IPS-20b (cell line): ENCODE data around the gene ACSL1.
"Not testable (repeated sequence)": the region's sequence is repeated elsewhere in the genome, so short reads cannot be mapped to it uniquely, and the experiment has no call there.

Experiments used
- H3K27ac ChIP-seq: one replicate; pipeline ENCODE4 v1.5.1; 2013; ENCODE audit warnings: low read length
- H3K27me3 ChIP-seq: 2 replicates; pipeline ENCODE4 v1.6.1; 2013; ENCODE audit warnings: mild to moderate bottlenecking, low read length, inconsistent platforms; ENCODE audit not compliant: insufficient read depth
- H3K36me3 ChIP-seq: 2 replicates; pipeline ENCODE4 v1.6.1; 2013; ENCODE audit warnings: low read depth, mild to moderate bottlenecking, inconsistent platforms, low read length, moderate library complexity; ENCODE audit not compliant: insufficient read depth
- H3K4me1 ChIP-seq: 2 replicates; pipeline ENCODE4 v1.6.1; 2013; ENCODE audit warnings: mild to moderate bottlenecking, control low read depth, inconsistent platforms, low read length, moderate library complexity; ENCODE audit not compliant: insufficient read depth
- H3K4me3 ChIP-seq: 2 replicates; pipeline ENCODE4 v1.5.1; 2013; ENCODE audit warnings: mild to moderate bottlenecking, low read length, inconsistent platforms
- H3K9ac ChIP-seq: 2 replicates; pipeline ENCODE4 v1.6.1; 2013; ENCODE audit warnings: low read depth, mild to moderate bottlenecking, inconsistent platforms, low read length, moderate library complexity
- H3K9me3 ChIP-seq: 2 replicates; pipeline ENCODE4 v1.6.1; 2013; ENCODE audit warnings: mild to moderate bottlenecking, low read depth, low read length, inconsistent platforms; ENCODE audit not compliant: insufficient read depth

The ACSL1 gene

DNA sequence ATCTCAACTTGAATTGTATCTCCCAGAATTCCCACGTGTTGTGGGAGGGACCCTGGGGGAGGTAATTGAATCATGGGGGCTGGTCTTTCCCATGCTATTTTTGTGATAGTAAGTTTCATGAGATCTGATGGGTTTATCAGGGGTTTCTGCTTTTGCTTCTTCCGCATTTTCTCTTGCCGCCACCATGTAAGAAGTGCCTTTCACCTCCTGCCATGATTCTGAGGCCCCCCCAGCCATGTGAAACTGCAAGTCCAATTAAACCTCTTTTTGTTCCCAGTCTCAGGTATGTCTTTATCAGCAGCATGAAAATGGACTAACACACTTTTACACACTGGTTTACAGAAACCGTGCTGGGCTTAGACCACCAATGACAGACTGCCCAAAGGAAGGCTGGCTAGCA is 46.6 kb downstream of the ACSL1 start:
- H3K36me3 ChIP-seq, H3K9ac ChIP-seq, H3K27me3 ChIP-seq, H3K4me3 ChIP-seq, H3K9me3 ChIP-seq, H3K4me1 ChIP-seq, H3K27ac ChIP-seq: not testable (repeated sequence)

DNA sequence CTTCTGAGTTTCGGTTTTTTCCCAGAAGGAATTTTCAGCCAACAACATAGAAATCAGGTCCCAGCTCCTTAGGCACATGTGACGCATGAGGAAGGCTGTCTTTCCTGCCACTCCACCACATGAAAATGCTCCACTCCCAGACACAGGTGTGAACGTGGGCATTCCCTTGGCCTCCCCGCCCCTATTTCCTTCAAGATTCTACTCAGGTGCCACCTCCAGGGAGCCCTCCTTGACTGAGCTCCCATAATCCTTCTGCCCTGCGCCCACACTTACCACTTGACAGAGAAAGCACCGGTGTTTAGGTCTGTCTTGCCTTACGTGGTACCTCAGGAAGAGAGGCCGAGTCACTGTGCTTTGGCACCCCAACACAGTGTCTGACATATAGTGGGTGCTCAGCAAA is 47.4 kb downstream of the ACSL1 start:
- Histone ChIP-seq H3K27me3 (no peaks in the 10 kb centered on the region), H3K9ac (no peak overlapping the region), H3K9me3 (no peaks in the 10 kb centered on the region), H3K4me3 (no peak overlapping the region), H3K36me3 (no peaks in the 10 kb centered on the region), H3K27ac (no peak overlapping the region), H3K4me1 (no peaks in the 10 kb centered on the region; the same call in 1 of the 2 replicates)

DNA sequence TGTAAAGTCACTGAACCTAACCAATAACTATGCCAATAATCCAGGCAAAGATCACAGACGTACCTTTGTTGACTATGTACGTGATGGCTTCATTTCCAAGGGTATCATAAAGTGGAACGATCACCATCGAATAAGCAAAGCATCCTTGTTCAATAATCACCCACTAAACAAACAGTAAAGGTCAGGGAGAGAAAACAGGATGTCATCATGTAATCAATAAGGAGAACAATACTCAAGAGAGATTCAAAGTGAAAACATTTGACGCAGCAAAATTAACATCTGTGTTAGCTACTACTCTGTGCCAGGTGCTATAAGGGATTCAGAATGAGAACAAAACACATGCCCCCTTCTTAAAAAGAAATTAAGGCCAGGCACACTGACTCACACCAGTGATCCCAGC is 48.9 kb downstream of the ACSL1 start:
- Histone ChIP-seq H3K9me3 (no peaks in the 10 kb centered on the region), H3K9ac (no peak overlapping the region), H3K36me3 (no peaks in the 10 kb centered on the region), H3K27me3 (no peaks in the 10 kb centered on the region), H3K4me1 (no peaks in the 10 kb centered on the region), H3K27ac (no peak overlapping the region), H3K4me3 (no peak overlapping the region)

DNA sequence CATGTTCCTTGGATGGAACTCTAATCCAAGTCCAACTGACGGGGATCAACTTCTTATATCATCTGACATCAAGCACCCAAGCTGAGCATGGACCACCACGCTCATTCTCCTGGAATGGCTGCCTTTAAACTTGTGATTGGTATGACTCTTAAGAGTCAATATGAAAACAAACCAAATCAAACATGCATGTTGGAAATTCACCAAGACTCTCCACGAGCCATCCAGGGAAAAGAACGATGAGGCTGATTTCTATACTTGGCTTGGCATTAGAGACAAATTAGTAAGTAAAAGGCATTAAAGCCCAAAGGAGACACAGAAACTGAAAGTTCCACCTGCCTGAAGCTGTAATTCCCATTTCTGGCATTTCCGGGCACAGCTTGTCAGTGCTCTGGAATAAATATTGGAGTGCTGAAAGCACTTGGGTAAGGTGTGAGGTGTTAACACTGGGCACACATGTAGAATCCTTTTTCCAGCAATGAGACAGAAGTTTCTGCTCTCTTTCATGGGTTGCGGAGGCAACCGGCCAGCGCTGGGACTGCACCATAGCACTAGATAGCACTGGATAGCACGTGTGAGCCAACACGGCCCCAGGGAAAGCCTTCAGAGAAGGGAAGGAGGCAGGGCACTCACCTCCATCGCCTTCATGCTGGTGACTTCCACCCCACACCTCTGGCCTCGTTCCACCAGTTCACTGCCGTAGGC is 49.8 kb downstream of the ACSL1 start:
- H3K27ac ChIP-seq: no peak overlapping the region
- H3K9me3 ChIP-seq: no peaks in the 10 kb centered on the region
- no peaks in the 10 kb centered on the region for H3K4me1 ChIP-seq
- H3K27me3 ChIP-seq: no peaks in the 10 kb centered on the region
- no peak overlapping the region for H3K4me3 ChIP-seq
- H3K9ac ChIP-seq: no peak overlapping the region
- H3K36me3 ChIP-seq: no peaks in the 10 kb centered on the region

DNA sequence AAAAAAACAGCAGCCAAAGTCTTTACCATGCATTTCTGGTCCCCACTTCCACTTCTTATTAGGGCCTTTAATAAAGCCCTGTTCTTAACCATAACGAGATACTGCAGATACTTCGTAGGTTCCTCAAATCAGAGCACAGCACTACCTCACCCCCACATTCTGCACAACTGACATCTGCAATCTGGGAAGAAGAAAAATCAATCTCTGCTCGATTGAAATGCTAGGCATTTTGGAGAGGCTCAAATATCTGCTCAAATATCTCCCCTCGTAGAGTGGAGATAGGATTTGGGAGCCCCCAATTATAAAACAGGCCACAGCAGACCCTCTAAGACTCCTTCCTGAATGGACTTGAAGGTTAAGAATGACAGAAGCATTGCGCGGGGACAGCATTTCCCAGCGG is 51.6 kb downstream of the ACSL1 start:
- no peaks in the 10 kb centered on the region for H3K4me1 ChIP-seq
- no peaks in the 10 kb centered on the region for H3K27me3 ChIP-seq
- no peak overlapping the region for H3K9ac ChIP-seq
- no peaks in the 10 kb centered on the region for H3K9me3 ChIP-seq
- H3K36me3 ChIP-seq: no peaks in the 10 kb centered on the region
- H3K27ac ChIP-seq: no peak overlapping the region
- no peak overlapping the region for H3K4me3 ChIP-seq

DNA sequence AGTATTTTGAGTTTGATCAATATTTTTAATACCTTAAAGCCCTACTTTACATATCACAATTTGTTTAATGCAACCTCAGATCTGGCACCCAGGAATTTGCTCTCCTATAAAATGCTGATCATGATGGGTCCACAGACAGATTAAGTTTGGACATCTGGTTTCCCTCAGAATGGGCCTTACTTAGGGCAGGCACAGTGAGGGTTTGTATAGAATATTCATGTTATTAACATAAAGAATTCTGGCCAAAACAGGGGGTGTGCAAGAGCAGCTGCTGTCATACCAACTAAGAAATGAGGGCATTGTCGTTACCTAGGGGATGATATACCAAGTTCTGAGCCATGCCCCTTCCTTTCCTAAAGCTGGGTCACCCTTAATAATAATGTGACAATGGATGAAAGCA is 54.4 kb downstream of the ACSL1 start:
- Histone ChIP-seq H3K27ac (no peak overlapping the region), H3K4me3 (no peak overlapping the region), H3K9me3 (no peaks in the 10 kb centered on the region), H3K9ac (no peak overlapping the region), H3K27me3 (no peaks in the 10 kb centered on the region), H3K36me3 (no peaks in the 10 kb centered on the region), H3K4me1 (no peaks in the 10 kb centered on the region)

DNA sequence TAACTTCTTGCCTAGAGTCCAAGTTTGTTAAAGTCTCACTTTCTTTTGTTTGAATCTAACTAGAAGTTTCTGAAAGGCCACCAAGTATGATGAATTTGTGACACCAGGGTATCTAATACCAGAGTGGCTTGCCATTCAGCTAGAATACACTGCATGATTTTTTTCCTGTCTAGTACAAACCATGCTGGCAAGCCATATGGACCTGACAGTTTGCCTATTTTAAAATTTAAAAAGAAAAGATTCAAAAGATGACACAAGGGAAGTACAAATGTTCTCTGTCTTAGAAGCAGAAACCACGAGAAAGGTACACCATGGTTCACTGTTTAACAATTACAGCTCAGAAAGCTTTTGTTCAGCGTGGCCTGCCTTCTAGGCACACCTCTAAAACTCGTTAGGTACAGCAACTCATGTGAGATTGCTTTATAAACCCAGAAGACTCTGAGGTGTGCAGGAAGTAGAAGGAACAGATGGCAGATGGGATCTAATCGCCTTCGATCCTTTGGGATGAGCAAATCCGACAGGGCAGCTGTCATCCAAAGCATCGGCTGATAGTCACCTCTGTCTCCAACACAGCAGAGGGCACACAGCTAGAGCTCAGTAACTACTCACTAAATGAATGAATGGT is 56.5 kb downstream of the ACSL1 start:
- Histone ChIP-seq H3K9ac (no peak overlapping the region), H3K36me3 (no peaks in the 10 kb centered on the region), H3K27ac (no peak overlapping the region), H3K9me3 (no peaks in the 10 kb centered on the region), H3K27me3 (no peaks in the 10 kb centered on the region), H3K4me1 (no peaks in the 10 kb centered on the region), H3K4me3 (no peak overlapping the region)

DNA sequence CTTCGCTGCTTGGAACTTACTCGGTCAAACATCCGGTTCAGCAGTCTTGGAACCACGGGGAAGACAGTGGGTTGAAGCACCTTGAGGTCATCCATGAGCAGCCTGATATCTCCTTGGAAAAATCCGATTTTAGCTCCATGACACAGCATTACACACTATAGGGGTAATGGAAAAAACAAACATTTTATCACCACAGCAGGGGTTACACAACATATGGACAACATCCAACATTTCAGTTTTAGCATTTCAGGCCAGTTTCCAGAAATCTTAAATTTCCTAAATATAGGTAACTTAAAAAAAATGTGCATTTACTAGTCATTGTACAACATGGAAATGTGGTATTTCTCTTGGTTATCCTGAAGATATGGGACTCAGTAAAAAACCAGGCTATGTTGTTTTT is 57.5 kb downstream of the ACSL1 start:
- no peaks in the 10 kb centered on the region for H3K27me3 ChIP-seq
- H3K36me3 ChIP-seq: no peaks in the 10 kb centered on the region
- H3K4me1 ChIP-seq: no peaks in the 10 kb centered on the region
- no peak overlapping the region for H3K4me3 ChIP-seq
- no peak overlapping the region for H3K27ac ChIP-seq
- H3K9ac ChIP-seq: no peak overlapping the region
- H3K9me3 ChIP-seq: no peaks in the 10 kb centered on the region

DNA sequence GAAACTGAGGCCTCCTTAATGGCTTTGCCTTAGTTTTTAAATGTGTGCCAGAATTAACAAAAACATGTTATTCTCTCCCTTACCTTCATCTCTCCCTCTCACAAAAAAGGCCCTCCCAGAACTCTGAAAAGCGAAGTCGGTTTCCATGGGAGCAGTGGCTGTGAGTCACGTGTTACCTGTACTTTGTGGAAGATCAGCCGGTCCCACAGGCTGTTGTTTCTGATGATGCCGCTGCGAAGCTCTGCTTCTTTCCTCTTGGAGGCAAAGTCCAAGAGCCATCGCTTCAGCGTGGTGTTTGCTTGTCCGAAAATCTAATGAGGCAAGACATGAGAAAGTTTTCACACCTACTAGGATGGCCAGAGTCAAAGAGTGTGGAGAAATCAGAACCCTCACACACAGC is 59.3 kb downstream of the ACSL1 start:
- H3K36me3 ChIP-seq: no peaks in the 10 kb centered on the region
- H3K4me3 ChIP-seq: no peak overlapping the region
- no peak overlapping the region for H3K27ac ChIP-seq
- H3K9ac ChIP-seq: no peak overlapping the region
- no peaks in the 10 kb centered on the region for H3K9me3 ChIP-seq
- no peaks in the 10 kb centered on the region for H3K4me1 ChIP-seq
- H3K27me3 ChIP-seq: no peaks in the 10 kb centered on the region

DNA sequence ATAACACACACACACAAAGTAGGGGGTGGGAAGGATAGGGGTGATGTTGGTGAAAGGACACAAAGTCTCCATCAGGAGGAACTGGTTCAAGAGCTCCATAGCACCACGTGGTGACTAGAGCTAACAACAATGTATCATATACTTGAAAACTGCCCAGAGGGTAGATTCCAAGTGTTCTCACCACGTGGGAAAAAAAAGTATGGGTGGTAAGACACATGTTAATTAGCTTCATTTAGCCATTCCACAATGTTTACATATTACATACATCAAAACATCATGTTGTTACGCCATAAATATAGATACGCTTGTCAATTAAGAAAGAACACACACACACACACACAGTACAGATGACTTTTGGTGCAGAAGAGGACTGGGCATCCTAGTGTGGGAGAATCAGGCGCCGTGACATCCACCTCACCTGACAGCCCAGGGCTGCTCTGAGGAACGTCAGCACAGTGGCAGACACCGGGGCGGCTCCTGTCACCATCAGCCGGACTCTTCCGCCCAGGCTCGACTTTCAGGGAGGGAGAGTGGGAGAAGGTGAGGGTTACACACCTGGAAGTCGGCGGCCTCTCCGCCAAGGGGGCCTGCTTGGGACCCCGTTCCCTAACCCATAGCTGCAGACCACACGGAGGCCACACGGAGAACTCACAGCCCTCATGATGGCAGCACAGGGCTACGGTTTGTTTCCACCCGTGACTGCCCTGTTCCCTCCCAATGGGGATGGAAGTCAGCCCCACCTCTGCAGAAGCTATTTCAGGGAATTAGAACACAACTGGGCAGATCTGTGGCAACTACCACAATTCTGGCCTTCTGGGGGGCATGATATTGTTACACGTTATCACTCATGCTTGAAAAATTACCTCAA is 60.1 kb downstream of the ACSL1 start:
- Histone ChIP-seq H3K4me3 (no peak overlapping the region), H3K9ac (no peak overlapping the region), H3K27me3 (no peaks in the 10 kb centered on the region), H3K36me3 (no peaks in the 10 kb centered on the region), H3K4me1 (no peaks in the 10 kb centered on the region), H3K27ac (no peak overlapping the region), H3K9me3 (no peaks in the 10 kb centered on the region)

DNA sequence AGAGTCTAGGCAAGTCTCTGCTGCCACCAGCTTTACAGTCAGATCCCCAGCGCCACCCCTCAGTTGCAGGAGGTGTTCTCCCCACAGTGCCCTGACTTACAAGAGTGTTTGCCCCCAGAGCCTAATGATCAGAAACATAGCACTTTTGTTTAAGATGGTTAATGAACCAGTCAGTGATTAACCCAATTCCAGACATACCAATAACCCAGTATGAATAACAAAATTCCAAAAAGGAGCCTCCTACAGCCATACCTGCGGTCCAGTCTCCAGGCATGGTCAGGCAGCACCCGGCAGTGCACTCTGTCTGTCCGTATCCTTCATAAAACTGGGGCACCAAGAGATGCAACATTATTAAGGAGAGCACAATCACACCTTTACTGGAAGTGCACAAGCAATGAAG is 61.2 kb downstream of the ACSL1 start:
- H3K4me3 ChIP-seq: no peak overlapping the region
- H3K9ac ChIP-seq: no peak overlapping the region
- H3K27me3 ChIP-seq: no peaks in the 10 kb centered on the region
- H3K4me1 ChIP-seq: no peaks in the 10 kb centered on the region
- no peak overlapping the region for H3K27ac ChIP-seq
- H3K9me3 ChIP-seq: no peaks in the 10 kb centered on the region
- H3K36me3 ChIP-seq: no peaks in the 10 kb centered on the region
